Epithelial cell of proximal tubule (primary cell): ENCODE results near the gene VIP. TPM values are rescaled to one million over a fixed set of nuclear protein-coding genes. Genes with fewer than 3 reads are reported as not detected.
A peak's percentile ranks its signal among the peaks of the same experiment; 100 is the strongest.

Source experiments
- DNase-seq: peaks from one replicate; pipeline ENCODE4 v3.0.0-alpha.2; 2011; ENCODE audit warnings: low read depth
- H3K4me3 ChIP-seq: 2 replicates; pipeline ENCODE4 v1.5.1; 2011; ENCODE audit warnings: low read depth, mild to moderate bottlenecking, low read length
- total RNA-seq: library from RNA; depleted of rRNA; stranded (reverse); fragments of >200 nt; gene quantifications from 2 replicates; pipeline ENCODE4 v1.2.3, GENCODE V29; 2015
- TF ChIP-seq, protein P1 (sequence below): conservative IDR thresholded peaks from 2 replicates; pipeline ENCODE4 v1.5.1; 2012; ENCODE audit warnings: low read depth, mild to moderate bottlenecking, low read length

VIP gene
- total RNA-seq, 1 donor from 2014 or later = not detected

DNA sequence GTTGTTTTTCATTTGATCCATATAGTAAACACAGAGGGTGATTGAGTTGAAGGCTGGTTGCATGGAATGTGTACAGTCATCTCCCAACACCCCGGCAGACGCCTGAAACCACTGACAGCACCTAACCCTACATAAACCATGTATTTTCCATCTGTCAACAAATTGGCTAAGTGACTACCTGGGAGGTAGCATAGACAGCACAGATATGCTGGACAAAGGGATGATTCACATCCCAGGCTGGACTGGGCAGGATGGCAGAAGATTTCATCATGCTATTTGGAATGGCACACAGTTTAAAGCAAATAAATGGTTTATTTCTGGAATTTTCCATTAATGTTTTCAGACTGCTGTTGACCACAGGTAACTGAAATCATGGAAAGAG, 4.4 kb upstream of the VIP start:
- peak; percentile 12 for DNase-seq
- no peak overlapping the region for H3K4me3 ChIP-seq
- TF ChIP-seq, protein P1, sequence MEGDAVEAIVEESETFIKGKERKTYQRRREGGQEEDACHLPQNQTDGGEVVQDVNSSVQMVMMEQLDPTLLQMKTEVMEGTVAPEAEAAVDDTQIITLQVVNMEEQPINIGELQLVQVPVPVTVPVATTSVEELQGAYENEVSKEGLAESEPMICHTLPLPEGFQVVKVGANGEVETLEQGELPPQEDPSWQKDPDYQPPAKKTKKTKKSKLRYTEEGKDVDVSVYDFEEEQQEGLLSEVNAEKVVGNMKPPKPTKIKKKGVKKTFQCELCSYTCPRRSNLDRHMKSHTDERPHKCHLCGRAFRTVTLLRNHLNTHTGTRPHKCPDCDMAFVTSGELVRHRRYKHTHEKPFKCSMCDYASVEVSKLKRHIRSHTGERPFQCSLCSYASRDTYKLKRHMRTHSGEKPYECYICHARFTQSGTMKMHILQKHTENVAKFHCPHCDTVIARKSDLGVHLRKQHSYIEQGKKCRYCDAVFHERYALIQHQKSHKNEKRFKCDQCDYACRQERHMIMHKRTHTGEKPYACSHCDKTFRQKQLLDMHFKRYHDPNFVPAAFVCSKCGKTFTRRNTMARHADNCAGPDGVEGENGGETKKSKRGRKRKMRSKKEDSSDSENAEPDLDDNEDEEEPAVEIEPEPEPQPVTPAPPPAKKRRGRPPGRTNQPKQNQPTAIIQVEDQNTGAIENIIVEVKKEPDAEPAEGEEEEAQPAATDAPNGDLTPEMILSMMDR = no peak

- TF ChIP-seq, protein P1 = peak; percentile 37
- DNase-seq = no peak
- no peak overlapping the region for H3K4me3 ChIP-seq
Measured at GRCh38 chr6:152748843-152749242, 1.8 kb upstream of the VIP start.

DNA sequence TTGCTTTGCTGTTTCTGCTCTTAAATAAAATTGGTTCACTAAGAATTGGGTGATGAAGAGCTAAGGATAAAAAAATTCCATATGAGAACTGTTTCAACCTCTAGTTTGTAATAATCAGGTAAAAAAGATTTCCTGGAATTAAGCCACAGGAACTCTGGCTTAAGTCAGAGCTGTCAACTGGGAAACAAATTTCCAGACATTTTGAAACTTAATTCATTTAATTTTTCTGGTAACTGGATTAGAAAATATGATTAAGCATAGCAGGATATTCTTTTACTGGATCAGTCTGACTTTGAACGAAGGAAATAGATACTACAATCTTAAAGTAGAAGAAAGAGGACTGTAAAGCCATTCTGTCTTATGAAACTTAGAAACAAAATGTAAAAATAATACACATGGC, 1.3 kb upstream of the VIP start:
- TF ChIP-seq, protein P1 = no peak
- no peak for DNase-seq
- no peak overlapping the region for H3K4me3 ChIP-seq

- DNase-seq = no peak
Measured at GRCh38 chr6:152765331-152765730, 14.7 kb downstream of the VIP start.

DNA sequence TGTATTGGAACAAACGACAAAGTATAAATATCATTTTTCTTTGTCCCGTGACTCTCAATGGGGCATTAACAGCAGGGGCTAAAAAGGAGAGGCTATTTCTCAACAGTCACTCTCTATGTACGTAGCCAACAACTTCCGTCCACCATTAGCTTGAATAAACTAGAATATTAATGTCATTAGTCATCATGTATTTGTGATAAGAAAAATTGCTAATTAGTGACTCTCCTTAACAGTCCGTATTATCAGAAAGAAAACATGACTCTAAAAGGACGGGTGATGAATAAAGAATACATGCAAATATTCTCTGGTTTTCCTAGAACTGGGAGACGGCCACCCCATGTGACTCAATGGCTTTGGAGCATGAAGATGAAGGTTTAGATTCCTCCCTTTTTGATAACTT, 18.6 kb downstream of the VIP start:
- TF ChIP-seq, protein P1 = no peak
- no peak overlapping the region for H3K4me3 ChIP-seq
- DNase-seq = no peak

More at GRCh38 chr6:152765331-152765730, 14.7 kb downstream of the VIP start:
- no peak overlapping the region for H3K4me3 ChIP-seq
- TF ChIP-seq, protein P1 = no peak

DNA sequence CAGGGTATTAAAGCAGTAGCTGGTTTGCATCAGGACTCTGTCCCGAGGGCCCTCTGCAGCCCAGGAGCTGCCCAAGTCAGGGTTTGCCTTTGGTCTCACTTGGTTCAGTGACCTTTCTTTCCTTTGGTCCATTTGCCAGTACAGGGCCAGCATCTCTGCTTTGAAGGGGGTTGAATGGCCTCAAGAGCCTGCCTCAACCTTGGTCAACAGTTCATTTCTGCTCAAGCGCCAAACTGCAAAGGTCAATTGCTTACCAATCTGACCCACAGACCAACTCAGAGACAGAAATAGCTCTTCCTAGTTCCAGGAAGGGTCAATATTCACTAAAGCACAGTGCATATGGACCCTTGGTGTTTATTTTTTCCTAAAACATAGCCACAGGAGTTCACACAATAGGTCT, 19.4 kb downstream of the VIP start:
- no peak for DNase-seq
- H3K4me3 ChIP-seq = no peak overlapping the region
- TF ChIP-seq, protein P1 = no peak

- H3K4me3 ChIP-seq = no peak overlapping the region
- no peak for DNase-seq
- TF ChIP-seq, protein P1 = no peak
Measured at GRCh38 chr6:152771061-152771687, 20.6 kb downstream of the VIP start.
